WTC11 (cell line): ENCODE data around the gene CKAP2L.

Source experiments
- CTCF ChIP-seq: fragments of 200-600 bp; IDR thresholded peaks from 2 replicates; pipeline ENCODE4 v1.8.0; 2022; ENCODE audit warnings: antibody characterized with exemption
- HMGA2 ChIP-seq: fragments of 250-450 bp; sonication (Bioruptor Pico); IDR thresholded peaks from 2 replicates; pipeline ENCODE4 v1.4.0; 2021; ENCODE audit warnings: mild to moderate bottlenecking, moderate library complexity
- MXD4 ChIP-seq: fragments of 250-450 bp; sonication (Bioruptor Pico); IDR thresholded peaks from 2 replicates; pipeline ENCODE4 v1.8.0; 2021; ENCODE audit warnings: mild to moderate bottlenecking, moderate library complexity, borderline replicate concordance
- ZBTB43 ChIP-seq: sonication (generic); formaldehyde crosslinking; IDR thresholded peaks from 2 replicates; pipeline ENCODE4 v1.8.1; 2023; ENCODE audit warnings: mild to moderate bottlenecking, missing genetic modification reagents

GRCh38 chr2:112790305-112790704 is 25.9 kb upstream of the CKAP2L start:
- TF ChIP-seq CTCF (no peak), HMGA2 (no peak), MXD4 (CRISPR knock-in tag) (no peak), ZBTB43 (CRISPR knock-in tag) (no peak)
